ENCODE measurements around the gene PLLP.

- TF ChIP-seq TAF1 (IDR thresholded peaks at IDR 0.05; ENCODE audit: borderline replicate concordance, low read depth, low read length) (no peak), POLR2A (IDR thresholded peaks at IDR 0.05; ENCODE audit: low read depth, low read length) (no peak)
These were observed 29.0 kb upstream of the PLLP start for GRCh38 chr16:57313509-57313908.

Measured in GM12892 (cell line).